ENCODE results near the gene NET1.

- TF ChIP-seq CTCF (conservative IDR thresholded peaks at IDR 0.05): no peak
- no peak for TF ChIP-seq ZFX (IDR thresholded peaks at IDR 0.05)
These were observed 12.4 kb downstream of the NET1 start for GRCh38 chr10:5424751-5425150.

Data from C4-2B (cell line).